ELF-1 (cell line): ENCODE data around the gene GEMIN4.

Experiments
- DNase-seq: peaks from one replicate; pipeline ENCODE4 v3.0.0-alpha.2; 2016; ENCODE audit warnings: low read depth, low spot score

Gene GEMIN4

GRCh38 chr17:742147-742793, 9.8 kb downstream of the GEMIN4 start:
- no peak for DNase-seq

- DNase-seq, result no peak
Observed at GRCh38 chr17:740240-741017, 11.6 kb downstream of the GEMIN4 start.

GRCh38 chr17:737561-738113, 14.4 kb downstream of the GEMIN4 start:
- no peak for DNase-seq

GRCh38 chr17:733743-734142, 18.3 kb downstream of the GEMIN4 start:
- no peak for DNase-seq

- DNase-seq, result peak; percentile 49
Observed at GRCh38 chr17:732902-733720, 19.0 kb downstream of the GEMIN4 start.

GRCh38 chr17:732067-732901, 19.8 kb downstream of the GEMIN4 start, which contains the start of gene TLCD3A:
Gene TLCD3A (plus strand): TSS chr17:732596. CDS start chr17:732648, 52 bp downstream.
- DNase-seq, result peak; percentile 27

- DNase-seq, result peak; percentile 35
Observed at GRCh38 chr17:731644-732066, 20.4 kb downstream of the GEMIN4 start.

GRCh38 chr17:728911-729310, 23.2 kb downstream of the GEMIN4 start:
- no peak for DNase-seq

- DNase-seq, result peak; percentile 58
Observed at GRCh38 chr17:726271-726919, 25.7 kb downstream of the GEMIN4 start.

- peak; percentile 47 for DNase-seq
Observed at GRCh38 chr17:725746-726145, 26.3 kb downstream of the GEMIN4 start.

GRCh38 chr17:725084-725483, 27.0 kb downstream of the GEMIN4 start:
- no peak for DNase-seq

- no peak for DNase-seq
Observed at GRCh38 chr17:721540-721937, 30.5 kb downstream of the GEMIN4 start.

- no peak for DNase-seq
Observed at GRCh38 chr17:720706-721539, 31.1 kb downstream of the GEMIN4 start.

- DNase-seq, result no peak
Observed at GRCh38 chr17:718075-718474, 34.0 kb downstream of the GEMIN4 start.

GRCh38 chr17:708132-708531, 43.9 kb downstream of the GEMIN4 start:
- no peak for DNase-seq

- no peak for DNase-seq
Observed at GRCh38 chr17:705863-706262, 46.2 kb downstream of the GEMIN4 start.

GRCh38 chr17:705011-705410, 47.1 kb downstream of the GEMIN4 start:
- no peak for DNase-seq

GRCh38 chr17:704111-704864, 47.8 kb downstream of the GEMIN4 start:
- no peak for DNase-seq
